AG09309 (cell line): ENCODE measurements around the gene LCE4A.

Source experiments
- DNase-seq: peaks from one replicate; pipeline ENCODE4 v3.0.0-alpha.2; 2010; ENCODE audit warnings: low read depth
- H3K4me3 ChIP-seq: 2 replicates; pipeline ENCODE4 v1.5.1; 2011; ENCODE audit warnings: mild to moderate bottlenecking, low read depth, low read length, moderate library complexity; ENCODE audit not compliant: control insufficient read depth
- TF ChIP-seq, protein P1 (sequence below): IDR thresholded peaks from 2 replicates; pipeline ENCODE4 v1.5.1; 2011; ENCODE audit warnings: mild to moderate bottlenecking, low read depth, low read length, inconsistent platforms; ENCODE audit not compliant: insufficient read depth, control insufficient read depth; ENCODE audit errors: missing control alignments

LCE4A gene

DNA sequence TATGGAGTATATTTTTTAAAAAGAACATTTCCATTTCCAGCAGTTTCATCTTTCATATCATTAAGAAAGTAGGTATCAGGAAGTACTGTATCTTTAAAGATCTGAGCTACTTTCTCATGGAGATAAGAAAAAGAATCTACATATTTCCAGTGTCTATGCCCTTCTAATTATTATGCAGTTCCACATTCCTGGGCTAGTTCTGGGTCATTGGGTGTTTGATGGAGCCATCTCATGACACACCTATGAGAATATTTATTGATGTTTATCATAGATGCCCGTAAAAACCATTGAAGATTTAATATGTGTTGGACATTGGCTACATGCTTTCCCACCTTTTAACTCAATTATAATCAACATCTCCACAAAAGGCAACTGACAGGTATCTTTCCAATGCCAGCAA, 21.0 kb downstream of the LCE4A start:
- TF ChIP-seq, protein P1, sequence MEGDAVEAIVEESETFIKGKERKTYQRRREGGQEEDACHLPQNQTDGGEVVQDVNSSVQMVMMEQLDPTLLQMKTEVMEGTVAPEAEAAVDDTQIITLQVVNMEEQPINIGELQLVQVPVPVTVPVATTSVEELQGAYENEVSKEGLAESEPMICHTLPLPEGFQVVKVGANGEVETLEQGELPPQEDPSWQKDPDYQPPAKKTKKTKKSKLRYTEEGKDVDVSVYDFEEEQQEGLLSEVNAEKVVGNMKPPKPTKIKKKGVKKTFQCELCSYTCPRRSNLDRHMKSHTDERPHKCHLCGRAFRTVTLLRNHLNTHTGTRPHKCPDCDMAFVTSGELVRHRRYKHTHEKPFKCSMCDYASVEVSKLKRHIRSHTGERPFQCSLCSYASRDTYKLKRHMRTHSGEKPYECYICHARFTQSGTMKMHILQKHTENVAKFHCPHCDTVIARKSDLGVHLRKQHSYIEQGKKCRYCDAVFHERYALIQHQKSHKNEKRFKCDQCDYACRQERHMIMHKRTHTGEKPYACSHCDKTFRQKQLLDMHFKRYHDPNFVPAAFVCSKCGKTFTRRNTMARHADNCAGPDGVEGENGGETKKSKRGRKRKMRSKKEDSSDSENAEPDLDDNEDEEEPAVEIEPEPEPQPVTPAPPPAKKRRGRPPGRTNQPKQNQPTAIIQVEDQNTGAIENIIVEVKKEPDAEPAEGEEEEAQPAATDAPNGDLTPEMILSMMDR, result no peak
- DNase-seq, result no peak
- H3K4me3 ChIP-seq, result no peak overlapping the region

DNA sequence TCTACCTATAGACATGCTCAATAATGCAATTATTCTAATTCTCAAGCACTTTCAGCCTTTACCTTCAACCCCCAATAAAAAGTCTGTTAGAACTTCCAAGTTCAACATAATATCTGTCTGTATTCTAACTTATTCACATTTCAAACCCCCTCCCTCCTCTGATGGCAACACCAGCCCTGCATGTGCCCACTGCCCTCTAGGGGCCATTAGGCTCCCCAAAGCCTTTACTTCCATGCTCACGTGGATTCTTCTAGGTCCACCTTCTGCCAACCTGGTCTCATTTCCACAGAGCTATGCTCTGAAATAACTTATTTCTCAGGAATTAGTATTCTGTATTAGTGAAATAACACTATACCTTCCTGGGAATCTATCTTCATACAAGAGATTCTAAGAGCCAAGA, 27.7 kb downstream of the LCE4A start:
- DNase-seq, result no peak
- TF ChIP-seq, protein P1, result no peak
- no peak overlapping the region for H3K4me3 ChIP-seq

DNA sequence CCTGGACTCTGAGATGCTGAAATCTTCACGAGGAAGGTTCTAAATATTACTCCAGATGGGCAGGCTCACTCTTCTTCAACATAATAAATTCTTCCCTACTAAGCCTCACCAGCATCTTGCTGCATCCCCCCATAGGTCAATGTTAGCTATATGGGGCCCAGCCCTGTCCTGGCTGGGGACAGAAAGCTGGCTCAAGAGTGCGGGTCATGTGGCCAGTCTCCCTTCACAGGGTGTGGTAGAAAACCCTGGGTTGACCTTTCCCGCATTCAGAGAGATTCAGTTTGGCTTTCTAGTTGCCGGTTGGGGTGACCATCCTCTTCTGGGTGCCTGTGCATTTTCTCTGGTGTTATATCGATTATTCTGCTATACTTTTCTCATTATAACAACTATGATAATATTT, 30.0 kb downstream of the LCE4A start:
- TF ChIP-seq, protein P1, result no peak
- no peak for DNase-seq
- H3K4me3 ChIP-seq, result no peak overlapping the region

DNA sequence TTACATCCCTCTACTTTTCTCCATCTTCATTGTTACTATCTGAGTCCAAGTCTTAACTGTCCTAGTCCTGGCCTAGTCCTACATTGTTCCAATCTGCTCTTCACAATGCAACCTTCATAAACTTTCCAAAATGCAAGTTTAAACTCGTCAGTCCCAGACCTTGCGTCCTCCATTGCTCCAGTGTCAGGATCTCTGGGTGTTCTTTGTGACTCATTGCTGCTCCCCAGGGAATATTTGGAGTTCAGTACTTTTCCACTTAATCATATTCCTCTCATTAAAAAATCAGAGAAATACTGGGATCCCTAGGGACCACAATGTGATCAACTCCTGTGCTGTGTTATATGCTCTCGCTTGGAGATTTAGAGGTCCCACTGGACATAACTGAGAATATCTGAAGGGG, 31.9 kb downstream of the LCE4A start:
- TF ChIP-seq, protein P1, result no peak
- DNase-seq, result no peak
- H3K4me3 ChIP-seq, result no peak overlapping the region

DNA sequence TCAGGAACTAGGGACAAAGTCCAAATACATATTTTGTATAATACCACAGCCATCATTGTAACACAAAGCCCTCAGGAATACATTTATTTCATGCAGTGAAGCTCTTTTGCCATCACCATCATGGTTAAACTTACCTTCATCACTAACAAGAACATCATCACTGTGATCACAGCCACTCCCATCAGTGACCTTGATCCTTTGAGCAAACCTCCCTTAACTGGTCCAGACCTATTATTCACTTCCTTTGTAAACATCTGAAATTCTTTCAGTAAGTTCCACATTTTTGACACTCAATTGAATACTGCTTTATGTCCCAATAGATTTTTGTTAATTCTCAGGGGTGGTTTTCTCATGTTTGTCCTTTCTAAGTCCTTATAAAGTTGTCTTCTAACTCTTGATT, 33.7 kb downstream of the LCE4A start:
- no peak for DNase-seq
- no peak overlapping the region for H3K4me3 ChIP-seq
- TF ChIP-seq, protein P1, result no peak

DNA sequence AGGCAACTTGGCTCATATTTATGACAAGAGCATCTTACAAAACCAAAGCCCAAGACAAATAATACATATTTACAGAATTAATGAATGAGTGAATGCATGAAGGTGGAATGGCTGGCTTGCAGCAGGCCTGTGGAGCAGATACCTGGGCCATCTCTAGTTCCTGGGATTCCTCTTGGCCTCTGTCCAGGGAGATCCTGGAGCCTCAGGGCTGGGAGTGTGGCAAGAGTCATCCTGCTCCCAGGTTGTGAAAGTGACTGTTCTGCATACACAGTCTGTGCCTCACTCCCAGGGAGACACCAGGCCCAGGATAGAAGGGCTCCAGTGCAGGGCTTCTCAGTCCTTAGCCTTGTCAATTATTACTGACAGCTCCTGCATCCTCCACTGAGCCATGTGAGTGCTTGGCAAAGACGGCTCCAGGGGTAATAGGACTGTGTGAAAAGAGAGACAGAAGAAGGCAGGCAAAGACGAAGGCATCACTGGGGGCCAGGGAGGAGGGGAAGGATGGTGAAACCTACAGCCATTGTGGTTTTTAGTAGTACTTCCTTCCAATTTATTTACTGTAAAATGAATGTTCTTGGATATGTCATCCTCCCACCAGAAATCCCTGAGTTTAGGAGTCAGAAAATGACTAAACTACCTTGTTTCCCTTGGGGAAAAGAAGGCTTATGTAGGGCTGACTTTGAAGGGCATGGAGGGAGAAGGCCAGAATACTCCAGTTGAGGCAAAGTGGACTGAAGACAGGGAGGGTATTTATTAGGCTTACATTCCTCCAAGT, 35.6 kb downstream of the LCE4A start:
- no peak overlapping the region for H3K4me3 ChIP-seq
- TF ChIP-seq, protein P1, result no peak
- no peak for DNase-seq
